Right lobe of liver (tissue), 4 donors: ENCODE data around the gene PHC3.

ENCODE experiments used
- POLR2A ChIP-seq: fragments of 450-650 bp; IDR thresholded peaks from one replicate; pipeline ENCODE4 v1.6.1; 2017; ENCODE audit warnings: antibody characterized with exemption, mild to moderate bottlenecking
- TF ChIP-seq, protein P1 (sequence below), 4 donors: fragments of 200-600 bp in 3 of 4; fragments of 450-650 bp in 1 of 4; IDR thresholded peaks; one replicate each; pipeline versions ENCODE4 v1.5.1 to v1.8.0; 2016 to 2022; ENCODE audit warnings: antibody characterized with exemption in 4 of 4, mild to moderate bottlenecking in 2 of 4
- donor health status: DM: no; HTN: no; CAD: no.
- donor health status: DM: no; HTN: no; CAD: no.
- donor health status: DM: no; HTN: yes; CAD: no.

DNA sequence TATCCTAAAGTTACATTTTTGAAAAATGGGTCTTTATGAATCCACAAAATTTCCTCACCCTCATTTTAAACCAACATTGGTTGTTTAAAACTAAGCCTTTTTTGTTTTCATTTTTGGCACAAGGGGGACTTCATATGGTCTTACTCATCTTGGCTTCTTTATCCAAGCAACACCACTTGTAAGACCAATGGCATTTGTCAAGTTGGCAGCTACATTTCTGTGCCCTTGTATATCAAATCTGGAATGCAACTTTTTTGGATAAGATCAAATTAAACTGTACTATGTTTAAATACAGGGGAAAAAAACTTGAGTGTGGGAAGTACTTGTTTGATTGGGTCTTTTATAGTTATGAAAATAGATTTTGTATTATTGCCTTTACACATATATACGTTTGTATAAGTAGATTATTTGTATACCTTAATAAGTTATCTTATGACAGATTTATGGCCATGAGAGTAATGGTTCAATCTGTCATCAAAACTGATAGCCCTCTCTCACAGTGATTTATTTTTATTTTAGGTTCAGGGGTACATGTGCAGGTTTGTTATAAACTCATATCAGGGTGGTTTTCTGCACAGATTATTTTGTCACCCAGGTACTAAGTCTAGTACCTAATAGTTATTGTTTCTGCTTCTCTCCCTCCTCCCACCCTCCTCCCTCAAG, 100.3 kb downstream of the PHC3 start:
- TF ChIP-seq, protein P1, sequence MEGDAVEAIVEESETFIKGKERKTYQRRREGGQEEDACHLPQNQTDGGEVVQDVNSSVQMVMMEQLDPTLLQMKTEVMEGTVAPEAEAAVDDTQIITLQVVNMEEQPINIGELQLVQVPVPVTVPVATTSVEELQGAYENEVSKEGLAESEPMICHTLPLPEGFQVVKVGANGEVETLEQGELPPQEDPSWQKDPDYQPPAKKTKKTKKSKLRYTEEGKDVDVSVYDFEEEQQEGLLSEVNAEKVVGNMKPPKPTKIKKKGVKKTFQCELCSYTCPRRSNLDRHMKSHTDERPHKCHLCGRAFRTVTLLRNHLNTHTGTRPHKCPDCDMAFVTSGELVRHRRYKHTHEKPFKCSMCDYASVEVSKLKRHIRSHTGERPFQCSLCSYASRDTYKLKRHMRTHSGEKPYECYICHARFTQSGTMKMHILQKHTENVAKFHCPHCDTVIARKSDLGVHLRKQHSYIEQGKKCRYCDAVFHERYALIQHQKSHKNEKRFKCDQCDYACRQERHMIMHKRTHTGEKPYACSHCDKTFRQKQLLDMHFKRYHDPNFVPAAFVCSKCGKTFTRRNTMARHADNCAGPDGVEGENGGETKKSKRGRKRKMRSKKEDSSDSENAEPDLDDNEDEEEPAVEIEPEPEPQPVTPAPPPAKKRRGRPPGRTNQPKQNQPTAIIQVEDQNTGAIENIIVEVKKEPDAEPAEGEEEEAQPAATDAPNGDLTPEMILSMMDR (IDR thresholded peaks at IDR 0.05) = no peak
- TF ChIP-seq POLR2A = no peak
